SK-N-SH (cell line): ENCODE results near the gene FRMD4B. TPM values are rescaled to one million over a fixed set of nuclear protein-coding genes. Genes with fewer than 3 reads are reported as not detected.

ENCODE experiments used
- CTCF ChIA-PET: fragments of 300-600, 350-600 bp; formaldehyde crosslinking; extraction: SDS; loops from one replicate; lab custom pipeline; 2021; lab: Yijun Ruan, JAX
- POLR2A ChIA-PET: fragments of 350-600 bp; sonication (Branson Sonifier 250); formaldehyde crosslinking; extraction: SDS; loops from one replicate; lab custom pipeline; 2020; ENCODE audit warnings: antibody characterized with exemption, inconsistent platforms; lab: Yijun Ruan, JAX
- DNase-seq: peaks from one replicate; pipeline ENCODE4 v3.0.0; 2012
- H2AFZ ChIP-seq: fragments of 200-600 bp; sonication (generic); 2 replicates; pipeline ENCODE4 v1.8.1; 2016; ENCODE audit warnings: antibody characterized with exemption, mild to moderate bottlenecking, low read depth
- H3F3A ChIP-seq: fragments of 200-600 bp; sonication (generic); replicated peaks from 2 replicates; pipeline ENCODE3; 2016; ENCODE audit warnings: antibody characterized with exemption, mild to moderate bottlenecking; ENCODE audit not compliant: insufficient read depth
- H3K27ac ChIP-seq, 2 experiments: fragments of 200-500 bp in 1 of 2; fragments of 200-600 bp in 1 of 2; sonication (Bioruptor generic) in 1 of 2; sonication (generic), shearing (Covaris generic) in 1 of 2; 2 replicates each; pipeline versions ENCODE4 v1.5.1 to v1.6.1; 2014 to 2016; ENCODE audit warnings: low read depth in 2 of 2, inconsistent platforms in 1 of 2, low read length in 1 of 2, mild to moderate bottlenecking in 1 of 2, mixed read lengths in 1 of 2
- H3K27me3 ChIP-seq: fragments of 200-600 bp; sonication (generic), shearing (Covaris generic); 2 replicates; pipeline ENCODE4 v1.6.1; 2016; ENCODE audit warnings: mixed run types; ENCODE audit not compliant: insufficient read depth
- H3K36me3 ChIP-seq, 2 experiments: fragments of 200-500 bp in 1 of 2; fragments of 200-600 bp in 1 of 2; sonication (Bioruptor generic) in 1 of 2; sonication (generic) in 1 of 2; replicated peaks in 1 of 2; 2 replicates each; pipeline versions ENCODE3 to v1.5.1; 2014 to 2016; ENCODE audit warnings: low read length in 1 of 2, mild to moderate bottlenecking in 1 of 2; ENCODE audit not compliant: insufficient read depth in 2 of 2, control insufficient read depth in 1 of 2
- H3K4me1 ChIP-seq, 2 experiments: fragments of 200-500 bp in 1 of 2; fragments of 200-600 bp in 1 of 2; sonication (Bioruptor generic) in 1 of 2; sonication (generic), shearing (Covaris generic) in 1 of 2; 2 replicates each; pipeline versions ENCODE4 v1.5.1 to v1.6.1; 2014 to 2016; ENCODE audit warnings: low read depth in 1 of 2, low read length in 1 of 2, mixed run types in 1 of 2; ENCODE audit not compliant: insufficient read depth in 2 of 2, control insufficient read depth in 1 of 2
- H3K4me2 ChIP-seq: fragments of 200-600 bp; sonication (generic), shearing (Covaris generic); 2 replicates; pipeline ENCODE4 v1.6.1; 2017; ENCODE audit warnings: mixed run types
- H3K4me3 ChIP-seq, 2 experiments: fragments of 200-500 bp in 1 of 2; fragments of 200-600 bp in 1 of 2; sonication (Bioruptor generic) in 1 of 2; sonication (generic), shearing (Covaris generic) in 1 of 2; 2 replicates each; pipeline versions ENCODE4 v1.5.1 to v1.8.1; 2014 to 2016; ENCODE audit warnings: low read depth in 2 of 2, inconsistent platforms in 1 of 2, low read length in 1 of 2, mild to moderate bottlenecking in 1 of 2, mixed read lengths in 1 of 2, moderate library complexity in 1 of 2
- H3K79me2 ChIP-seq: fragments of 200-600 bp; sonication (generic); 2 replicates; pipeline ENCODE4 v1.8.1; 2017; ENCODE audit warnings: mild to moderate bottlenecking; ENCODE audit not compliant: insufficient read depth
- H3K9ac ChIP-seq: fragments of 200-600 bp; sonication (generic); 2 replicates; pipeline ENCODE4 v1.6.1; 2017; ENCODE audit warnings: mixed run types
- H3K9me2 ChIP-seq: fragments of 200-600 bp; sonication (generic); 2 replicates; pipeline ENCODE4 v1.6.1; 2017; ENCODE audit warnings: mixed run types
- H3K9me3 ChIP-seq: fragments of 200-600 bp; sonication (generic); 2 replicates; pipeline ENCODE4 v1.6.1; 2017; ENCODE audit warnings: mixed run types, mild to moderate bottlenecking, moderate library complexity
- H4K20me1 ChIP-seq: fragments of 200-600 bp; sonication (generic); 2 replicates; pipeline ENCODE4 v1.6.1; 2017; ENCODE audit warnings: mild to moderate bottlenecking, mixed run types; ENCODE audit not compliant: insufficient read depth
- CHD2 ChIP-seq: fragments of 150-350 bp; IDR thresholded peaks from 2 replicates; pipeline ENCODE4 v1.6.1; 2018; ENCODE audit warnings: low read length; ENCODE audit not compliant: partially characterized antibody
- ELF1 ChIP-seq: IDR thresholded peaks from 2 replicates; pipeline ENCODE4 v1.4.0; 2012
- EZH2phosphoT487 ChIP-seq: fragments of 200-600 bp; sonication (generic); IDR thresholded peaks from 2 replicates; pipeline ENCODE4 v1.6.1; 2017; ENCODE audit warnings: low read depth, mixed run types, mild to moderate bottlenecking, antibody characterized with exemption, moderate library complexity, borderline replicate concordance
- FOXM1 ChIP-seq: IDR thresholded peaks from 2 replicates; pipeline ENCODE4 v1.4.0; 2012; ENCODE audit warnings: low read depth, mild to moderate bottlenecking
- GATA2 ChIP-seq: sonication (generic); formaldehyde crosslinking; IDR thresholded peaks from 2 replicates; pipeline ENCODE4 v1.5.0; 2020; ENCODE audit warnings: mild to moderate bottlenecking, missing genetic modification reagents
- IRF3 ChIP-seq: fragments of 150-350 bp; IDR thresholded peaks from 2 replicates; pipeline ENCODE4 v1.6.1; 2016; ENCODE audit warnings: mild to moderate bottlenecking, low read depth, low read length
- JUND ChIP-seq: IDR thresholded peaks from 2 replicates; pipeline ENCODE4 v1.4.0; 2012
- MAX ChIP-seq: IDR thresholded peaks from 2 replicates; pipeline ENCODE4 v1.4.0; 2012; ENCODE audit warnings: low read depth
- MEF2A ChIP-seq: IDR thresholded peaks from 2 replicates; pipeline ENCODE4 v1.4.0; 2012; ENCODE audit warnings: low read depth, borderline replicate concordance
- MXI1 ChIP-seq: IDR thresholded peaks from 2 replicates; pipeline ENCODE4 v1.6.1; 2012; ENCODE audit warnings: mild to moderate bottlenecking, low read depth, low read length, improper control_type of control experiment
- NRF1 ChIP-seq: IDR thresholded peaks from 2 replicates; pipeline ENCODE4 v1.6.1; 2012; ENCODE audit warnings: low read depth, mild to moderate bottlenecking, low read length
- POLR2AphosphoS5 ChIP-seq: IDR thresholded peaks from 2 replicates; pipeline ENCODE4 v1.6.1; 2012; ENCODE audit warnings: low read depth, low read length
- SMC3 ChIP-seq: IDR thresholded peaks from 2 replicates; pipeline ENCODE4 v1.6.1; 2012; ENCODE audit warnings: low read depth, low read length, improper control_type of control experiment
- TEAD4 ChIP-seq: IDR thresholded peaks from 2 replicates; pipeline ENCODE4 v1.4.0; 2012; ENCODE audit warnings: mild to moderate bottlenecking, borderline replicate concordance; ENCODE audit not compliant: insufficient read depth
- USF2 ChIP-seq: fragments of 150-350 bp; IDR thresholded peaks from 2 replicates; pipeline ENCODE4 v1.6.1; 2017; ENCODE audit warnings: antibody characterized with exemption, low read length, low read depth, borderline replicate concordance
- whole genome bisulfite sequencing: methylation state at CpG from one replicate; pipeline ENCODE4 v1.1.6; 2017; ENCODE audit warnings: low lambda C conversion rate; 5-methylcytosine and 5-hydroxymethylcytosine counted together
- polyA plus RNA-seq, 3 experiments: library from polyadenylated mRNA; depleted of rRNA; stranded (reverse); fragments of >200 nt; gene quantifications; 2 replicates each; pipeline ENCODE4 v1.2.3, GENCODE V29; 2012
- TF ChIP-seq, protein P1 (sequence below): IDR thresholded peaks from 2 replicates; pipeline ENCODE4; 2012

The FRMD4B gene
- polyA plus RNA-seq, 1 of the 3 experiments (the other 2 are of a cell fraction) = 0.53 TPM

DNA sequence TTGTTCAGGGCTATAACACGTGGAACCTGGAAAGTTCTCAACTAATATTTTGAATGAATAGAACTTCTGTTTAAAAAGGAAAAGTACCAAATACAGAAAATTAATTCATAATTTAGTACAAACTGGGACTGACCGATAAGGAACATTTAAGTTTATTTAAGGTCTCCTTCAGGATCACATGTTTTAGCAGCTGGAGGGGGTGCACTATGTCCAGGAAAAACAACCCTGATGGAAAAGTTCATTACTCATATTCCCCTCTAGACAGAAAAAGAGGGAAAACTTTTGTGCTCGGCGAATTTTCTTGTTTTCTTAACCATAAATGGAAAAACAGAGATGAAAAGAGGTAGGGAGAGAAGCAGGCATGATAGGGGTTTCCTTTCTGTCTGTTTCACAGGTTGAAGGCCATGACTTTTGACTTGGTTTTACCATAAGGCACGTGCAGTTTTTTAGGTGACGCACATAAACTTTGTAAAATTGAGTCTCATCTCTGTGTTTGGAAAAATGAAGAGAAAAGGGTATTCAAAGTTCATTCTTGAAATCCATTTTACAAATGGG is 26.5 kb downstream of the FRMD4B start (continued):
- TF ChIP-seq NRF1 (no peak), CHD2 (no peak), EZH2phosphoT487 (no peak), SMC3 (no peak), MEF2A (no peak), ELF1 (no peak), IRF3 (no peak), TEAD4 (no peak), FOXM1 (no peak), POLR2AphosphoS5 (no peak)
- TF ChIP-seq, all 33 proteins: peak for 0

DNA sequence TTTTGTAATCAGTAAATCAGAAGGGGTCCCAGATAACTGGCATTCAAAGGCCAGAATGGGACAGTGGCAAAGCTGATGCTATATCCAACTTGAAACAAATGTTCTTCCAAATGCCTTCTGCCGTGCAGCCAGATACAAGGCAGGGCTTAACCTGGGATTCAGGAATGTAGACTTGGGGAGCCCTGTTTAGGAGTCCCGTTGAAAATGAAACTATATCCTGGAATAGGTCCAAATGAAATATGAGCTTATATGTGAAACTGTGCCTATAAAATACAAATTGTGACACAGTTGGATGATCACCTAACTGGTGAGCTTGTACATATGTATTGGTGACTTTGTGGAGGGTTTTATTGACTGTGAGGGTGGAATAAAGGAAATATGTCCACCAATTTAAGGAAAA is 28.7 kb downstream of the FRMD4B start:
- H3K4me1 ChIP-seq = peaks cover 0 to 6% of the 10 kb centered on the region in 2 experiments
- H3K27me3 ChIP-seq = no peaks in the 10 kb centered on the region
- peak overlapping the region in 1 of 2 experiments; percentile 6; a peak in 1 of 4 replicates for H3K27ac ChIP-seq
- no peak overlapping the region for H3K9ac ChIP-seq
- peak overlapping the region; percentile 50 for H3K4me2 ChIP-seq
- H2AFZ ChIP-seq = no peak overlapping the region
- no peak for DNase-seq
- WGBS = 26% methylated on average over 2 of the region's 2 CpGs
- CTCF ChIA-PET = no interaction called here
- no peaks in the 10 kb centered on the region for H3K36me3 ChIP-seq
- POLR2A ChIA-PET = no interaction called here
- no peak overlapping the region for H3K4me3 ChIP-seq
- TF ChIP-seq JUND = no peak
- TF ChIP-seq USF2 = no peak
- no peak for TF ChIP-seq EZH2phosphoT487
- TF ChIP-seq GATA2 = no peak
- TF ChIP-seq, protein P1, sequence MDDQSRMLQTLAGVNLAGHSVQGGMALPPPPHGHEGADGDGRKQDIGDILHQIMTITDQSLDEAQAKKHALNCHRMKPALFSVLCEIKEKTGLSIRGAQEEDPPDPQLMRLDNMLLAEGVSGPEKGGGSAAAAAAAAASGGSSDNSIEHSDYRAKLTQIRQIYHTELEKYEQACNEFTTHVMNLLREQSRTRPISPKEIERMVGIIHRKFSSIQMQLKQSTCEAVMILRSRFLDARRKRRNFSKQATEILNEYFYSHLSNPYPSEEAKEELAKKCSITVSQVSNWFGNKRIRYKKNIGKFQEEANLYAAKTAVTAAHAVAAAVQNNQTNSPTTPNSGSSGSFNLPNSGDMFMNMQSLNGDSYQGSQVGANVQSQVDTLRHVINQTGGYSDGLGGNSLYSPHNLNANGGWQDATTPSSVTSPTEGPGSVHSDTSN = no peak
- TF ChIP-seq MEF2A = no peak
- TF ChIP-seq MAX = no peak
- TF ChIP-seq MXI1 = no peak
- no peak for TF ChIP-seq IRF3
- no peak for TF ChIP-seq TEAD4
- H3F3A ChIP-seq = peaks cover 25% of the 10 kb centered on the region
- no peaks in the 10 kb centered on the region for H3K9me3 ChIP-seq
- no peaks in the 10 kb centered on the region for H4K20me1 ChIP-seq
- H3K9me2 ChIP-seq = no peaks in the 10 kb centered on the region
- no peaks in the 10 kb centered on the region for H3K79me2 ChIP-seq
